Kidney (tissue), 14 donors: ENCODE data around the gene SERPINA3. TPM values are rescaled to one million over a fixed set of nuclear protein-coding genes. Genes with fewer than 3 reads are reported as not detected.

Experiments used
- DNase-seq, 5 donors: peaks; one replicate each; pipeline ENCODE4 v3.0.0-alpha.2; 2013 to 2020
- FAIRE-seq: peaks from 2 replicates; lab custom pipeline; 2012; peaks lifted over from hg19 to GRCh38; lab: Jason Lieb, UNC
- H3K27ac ChIP-seq, 2 donors: one replicate each; pipeline ENCODE4 v1.7.0; 2013; ENCODE audit warnings: low read depth in 2 of 2, low read length in 2 of 2, inconsistent platforms in 1 of 2
- H3K27me3 ChIP-seq: one replicate; pipeline ENCODE4 v1.7.1; 2013; ENCODE audit warnings: low read length, inconsistent platforms; ENCODE audit not compliant: control insufficient read depth, insufficient read depth
- H3K36me3 ChIP-seq, 3 donors: one replicate each; pipeline versions ENCODE4 v1.7.0 to v1.7.1; 2013; ENCODE audit warnings: low read length in 3 of 3, control low read depth in 1 of 3, inconsistent platforms in 1 of 3; ENCODE audit not compliant: insufficient read depth in 3 of 3, control insufficient read depth in 2 of 3
- H3K4me1 ChIP-seq, 3 donors: one replicate each; pipeline versions ENCODE4 v1.7.0 to v1.7.1; 2013; ENCODE audit warnings: low read length in 3 of 3, inconsistent platforms in 1 of 3, low read depth in 1 of 3; ENCODE audit not compliant: control insufficient read depth in 2 of 3, insufficient read depth in 2 of 3
- H3K4me3 ChIP-seq, 3 donors: one replicate each; pipeline versions ENCODE4 v1.7.0 to v1.8.1; 2013; ENCODE audit warnings: low read length in 3 of 3, control low read depth in 1 of 3, inconsistent platforms in 1 of 3
- H3K9ac ChIP-seq, 3 donors: one replicate each; pipeline versions ENCODE4 v1.7.0 to v1.7.1; 2013; ENCODE audit warnings: low read length in 3 of 3, control low read depth in 1 of 3, inconsistent platforms in 1 of 3
- H3K9me3 ChIP-seq, 3 donors: one replicate each; pipeline versions ENCODE4 v1.7.0 to v1.7.1; 2013; ENCODE audit warnings: low read length in 3 of 3, control low read depth in 1 of 3, inconsistent platforms in 1 of 3; ENCODE audit not compliant: control insufficient read depth in 2 of 3, insufficient read depth in 1 of 3
- intact Hi-C: fragments of 100-400 bp; cut with DNase I; formaldehyde crosslinking; loops from one replicate; pipeline ENCODE4 v1.11.1; 2022
- polyA plus RNA-seq: library from polyadenylated mRNA; stranded (reverse); fragments of 350-450 nt; fragmentation: Illumina TruSeq; extraction: RNeasy Lipid Tissue Mini Kit (QIAGEN cat#74804); gene quantifications from one replicate; pipeline ENCODE4 v1.2.3, GENCODE V29; 2014; ENCODE audit warnings: low read depth, low replicate concordance; ENCODE audit not compliant: insufficient read depth
- total RNA-seq: library from RNA; stranded (reverse); fragmentation: NEBNext Ultra II Directional; extraction: Animal tissue kit (Norgen Biotek cat#: 25700); gene quantifications from one replicate; pipeline ENCODE4 v1.2.1, GENCODE V29; 2021
- TF ChIP-seq, protein P1 (sequence below): IDR thresholded peaks from 3 replicates; pipeline ENCODE4 v1.5.1; 2012; ENCODE audit warnings: mild to moderate bottlenecking, moderate library complexity, borderline replicate concordance; ENCODE audit not compliant: insufficient read depth; ENCODE audit errors: extremely low read depth
- donor health status: control.
- donor health status: control.
- donor health status: control.
- donor health status: control.
- donor health status: control.
- donor health status: DM: yes; HTN: yes; CAD: no.
- donor health status: Normal renal cell carcinoma (clear cell type).

Gene SERPINA3
- total and polyA plus RNA-seq, 2 donors from 2014 or later, result 786 to 1,762 TPM

DNA sequence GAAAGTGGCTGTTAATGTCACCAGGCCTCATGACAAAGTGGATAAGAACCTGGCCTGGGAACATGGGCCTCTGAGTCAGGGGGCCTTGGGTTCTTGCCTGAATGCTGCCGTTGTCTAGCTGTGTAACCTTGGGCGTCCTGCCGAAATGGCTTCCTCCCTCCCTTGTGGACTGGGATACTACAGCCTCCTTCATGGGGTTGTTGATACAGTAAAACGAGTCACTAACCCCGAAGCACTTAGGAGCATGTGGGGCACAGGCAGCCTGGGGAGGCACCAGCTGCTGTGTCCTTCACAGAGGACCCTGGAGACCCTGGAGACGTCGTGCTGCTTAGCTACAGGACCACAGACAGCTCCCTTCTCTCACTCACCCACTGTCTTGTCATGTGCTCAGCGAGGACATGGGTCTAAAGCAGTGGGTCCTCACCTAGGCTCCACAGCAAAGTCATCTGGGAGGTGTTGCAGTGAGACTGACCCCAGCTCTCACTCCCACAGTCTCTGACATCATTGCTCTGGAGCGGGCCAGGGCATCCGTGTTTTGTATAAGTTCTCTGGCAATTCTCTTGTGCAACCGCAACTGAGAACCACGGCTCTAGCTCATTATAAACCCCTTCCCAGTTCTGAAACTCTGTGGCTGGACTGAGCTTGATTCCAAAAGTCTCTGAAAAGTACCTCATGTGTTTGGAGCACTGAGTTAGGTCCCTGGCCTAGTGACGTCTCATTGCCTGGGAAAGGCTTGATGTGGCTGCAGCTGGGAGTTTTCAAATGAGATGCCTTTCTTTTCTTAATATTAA lies 42.1 kb downstream of the SERPINA3 start:
- DNase-seq, result peak in 3 of 5 donors; percentile 59 to 91 (median 64)
- Histone ChIP-seq H3K9me3 (peaks cover 0 to under 1% (median 0%) of the 10 kb centered on the region in 3 donors), H3K27me3 (no peaks in the 10 kb centered on the region), H3K9ac (no peak overlapping the region), H3K27ac (peak overlapping the region in 1 of 2 donors; percentile 58), H3K36me3 (no peaks in the 10 kb centered on the region), H3K4me3 (no peak overlapping the region), H3K4me1 (no peaks in the 10 kb centered on the region)
- intact Hi-C loops, result no loop called here
- TF ChIP-seq, protein P1, sequence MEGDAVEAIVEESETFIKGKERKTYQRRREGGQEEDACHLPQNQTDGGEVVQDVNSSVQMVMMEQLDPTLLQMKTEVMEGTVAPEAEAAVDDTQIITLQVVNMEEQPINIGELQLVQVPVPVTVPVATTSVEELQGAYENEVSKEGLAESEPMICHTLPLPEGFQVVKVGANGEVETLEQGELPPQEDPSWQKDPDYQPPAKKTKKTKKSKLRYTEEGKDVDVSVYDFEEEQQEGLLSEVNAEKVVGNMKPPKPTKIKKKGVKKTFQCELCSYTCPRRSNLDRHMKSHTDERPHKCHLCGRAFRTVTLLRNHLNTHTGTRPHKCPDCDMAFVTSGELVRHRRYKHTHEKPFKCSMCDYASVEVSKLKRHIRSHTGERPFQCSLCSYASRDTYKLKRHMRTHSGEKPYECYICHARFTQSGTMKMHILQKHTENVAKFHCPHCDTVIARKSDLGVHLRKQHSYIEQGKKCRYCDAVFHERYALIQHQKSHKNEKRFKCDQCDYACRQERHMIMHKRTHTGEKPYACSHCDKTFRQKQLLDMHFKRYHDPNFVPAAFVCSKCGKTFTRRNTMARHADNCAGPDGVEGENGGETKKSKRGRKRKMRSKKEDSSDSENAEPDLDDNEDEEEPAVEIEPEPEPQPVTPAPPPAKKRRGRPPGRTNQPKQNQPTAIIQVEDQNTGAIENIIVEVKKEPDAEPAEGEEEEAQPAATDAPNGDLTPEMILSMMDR, result no peak
- FAIRE-seq, result no peak

DNA sequence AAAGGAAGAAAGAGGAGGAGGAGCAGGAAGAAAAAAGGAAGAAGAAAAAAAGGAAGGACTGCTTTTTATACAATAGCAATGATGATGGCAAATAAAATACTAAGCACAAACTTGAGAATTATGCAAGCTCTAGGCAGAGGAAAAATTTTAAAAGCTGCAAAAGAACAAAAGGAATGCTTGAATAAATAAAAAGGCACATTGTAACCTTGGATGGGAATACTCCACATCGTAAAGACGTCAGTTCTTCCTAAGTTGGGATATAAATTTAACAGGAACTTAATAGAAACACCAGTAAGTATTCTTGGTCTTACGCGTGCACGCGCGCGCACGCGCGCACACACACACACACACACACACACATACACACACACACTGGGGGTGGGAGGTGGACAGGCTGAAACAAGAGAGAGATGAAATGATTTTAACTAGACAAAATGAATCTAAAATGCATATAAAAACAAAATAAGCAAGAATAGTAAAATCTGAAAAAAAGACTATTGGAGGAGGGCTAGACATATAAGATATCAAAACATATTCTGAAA lies 43.0 kb downstream of the SERPINA3 start:
- FAIRE-seq, result no peak
- H3K27ac ChIP-seq, result no peak overlapping the region
- H3K4me1 ChIP-seq, result no peaks in the 10 kb centered on the region
- no peaks in the 10 kb centered on the region for H3K27me3 ChIP-seq
- DNase-seq, result peak in 3 of 5 donors; percentile 54 to 81 (median 60)
- no peaks in the 10 kb centered on the region for H3K36me3 ChIP-seq
- TF ChIP-seq, protein P1, result no peak
- intact Hi-C loops, result no loop called here
- no peaks in the 10 kb centered on the region for H3K9me3 ChIP-seq
- H3K9ac ChIP-seq, result no peak overlapping the region
- H3K4me3 ChIP-seq, result no peak overlapping the region

DNA sequence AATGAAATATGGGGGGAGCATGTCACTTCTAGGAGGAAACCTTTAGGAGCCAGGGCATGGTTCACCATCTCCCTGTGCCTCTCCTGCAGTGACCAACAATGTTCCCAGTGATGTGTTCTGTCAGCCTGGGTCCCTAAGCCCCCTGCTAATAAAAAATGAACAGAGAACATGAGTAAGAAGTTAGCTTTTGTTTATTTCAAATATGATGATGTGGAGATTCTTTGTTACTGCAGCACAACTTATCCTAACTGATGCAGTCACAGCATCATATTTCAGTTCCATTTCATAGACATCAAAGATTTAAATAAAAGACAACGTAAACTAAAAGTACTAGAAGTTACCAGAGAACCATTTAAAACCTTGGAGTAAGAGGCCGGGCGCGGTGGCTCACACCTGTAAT lies 43.9 kb downstream of the SERPINA3 start:
- DNase-seq (no peak), FAIRE-seq (no peak)
- H3K27me3 ChIP-seq, result no peaks in the 10 kb centered on the region
- H3K9ac ChIP-seq, result no peak overlapping the region
- H3K36me3 ChIP-seq, result no peaks in the 10 kb centered on the region
- no peak overlapping the region for H3K4me3 ChIP-seq
- no peak overlapping the region for H3K27ac ChIP-seq
- intact Hi-C loops, result no loop called here
- TF ChIP-seq, protein P1, result no peak
- H3K4me1 ChIP-seq, result no peaks in the 10 kb centered on the region
- no peaks in the 10 kb centered on the region for H3K9me3 ChIP-seq
